ENCODE data around the gene ARL15.

The ARL15 gene

DNA sequence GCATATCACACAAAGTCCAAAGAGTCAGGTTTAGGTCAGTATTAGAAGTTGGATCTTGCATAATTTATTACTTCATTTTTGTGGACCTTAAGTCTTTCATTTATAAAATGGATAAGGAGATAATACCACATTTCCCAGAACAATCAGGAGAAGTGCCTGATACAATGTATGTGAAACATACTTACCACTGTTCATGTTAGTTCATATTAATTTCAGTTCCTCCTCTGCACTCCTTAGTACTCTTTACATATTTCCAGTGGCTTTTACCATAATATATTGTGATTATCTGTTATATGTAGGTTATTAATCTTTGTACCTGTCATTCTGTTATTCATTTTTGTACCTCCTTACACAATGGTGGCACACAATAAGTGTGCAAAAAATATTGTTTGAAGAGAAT lies 214.4 kb downstream of the ARL15 start:
- peaks cover 5% of the 10 kb centered on the region; the same call in 1 of the 2 replicates for H3K27me3 ChIP-seq (ENCODE audit: low read depth, low read length)
- H3K9ac ChIP-seq (ENCODE audit: low read length): no peak overlapping the region
- no peaks in the 10 kb centered on the region for H4K20me1 ChIP-seq (ENCODE audit: insufficient read depth, low read length)
- H3K36me3 ChIP-seq (replicated peaks; ENCODE audit: low read depth, low read length): no peaks in the 10 kb centered on the region
- H3K27ac ChIP-seq (ENCODE audit: low read length): no peak overlapping the region
- peaks cover 7% of the 10 kb centered on the region; the same call in 1 of the 2 replicates for H3K4me1 ChIP-seq (ENCODE audit: low read length)
- H3K4me2 ChIP-seq (ENCODE audit: low read length): no peak overlapping the region
- no peak overlapping the region for H3K4me3 ChIP-seq (ENCODE audit: low read length)
- H2AFZ ChIP-seq (ENCODE audit: low read depth, low read length): no peak overlapping the region
- H3K9me3 ChIP-seq (ENCODE audit: insufficient read depth, low read length): no peaks in the 10 kb centered on the region
- no peaks in the 10 kb centered on the region for H3K79me2 ChIP-seq (ENCODE audit: low read length)
- no peak for TF ChIP-seq EZH2phosphoT487 (IDR thresholded peaks at IDR 0.05; ENCODE audit: low read depth)
- TF ChIP-seq, protein P1, sequence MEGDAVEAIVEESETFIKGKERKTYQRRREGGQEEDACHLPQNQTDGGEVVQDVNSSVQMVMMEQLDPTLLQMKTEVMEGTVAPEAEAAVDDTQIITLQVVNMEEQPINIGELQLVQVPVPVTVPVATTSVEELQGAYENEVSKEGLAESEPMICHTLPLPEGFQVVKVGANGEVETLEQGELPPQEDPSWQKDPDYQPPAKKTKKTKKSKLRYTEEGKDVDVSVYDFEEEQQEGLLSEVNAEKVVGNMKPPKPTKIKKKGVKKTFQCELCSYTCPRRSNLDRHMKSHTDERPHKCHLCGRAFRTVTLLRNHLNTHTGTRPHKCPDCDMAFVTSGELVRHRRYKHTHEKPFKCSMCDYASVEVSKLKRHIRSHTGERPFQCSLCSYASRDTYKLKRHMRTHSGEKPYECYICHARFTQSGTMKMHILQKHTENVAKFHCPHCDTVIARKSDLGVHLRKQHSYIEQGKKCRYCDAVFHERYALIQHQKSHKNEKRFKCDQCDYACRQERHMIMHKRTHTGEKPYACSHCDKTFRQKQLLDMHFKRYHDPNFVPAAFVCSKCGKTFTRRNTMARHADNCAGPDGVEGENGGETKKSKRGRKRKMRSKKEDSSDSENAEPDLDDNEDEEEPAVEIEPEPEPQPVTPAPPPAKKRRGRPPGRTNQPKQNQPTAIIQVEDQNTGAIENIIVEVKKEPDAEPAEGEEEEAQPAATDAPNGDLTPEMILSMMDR (IDR thresholded peaks at IDR 0.05; ENCODE audit: low read depth, low read length): no peak

DNA sequence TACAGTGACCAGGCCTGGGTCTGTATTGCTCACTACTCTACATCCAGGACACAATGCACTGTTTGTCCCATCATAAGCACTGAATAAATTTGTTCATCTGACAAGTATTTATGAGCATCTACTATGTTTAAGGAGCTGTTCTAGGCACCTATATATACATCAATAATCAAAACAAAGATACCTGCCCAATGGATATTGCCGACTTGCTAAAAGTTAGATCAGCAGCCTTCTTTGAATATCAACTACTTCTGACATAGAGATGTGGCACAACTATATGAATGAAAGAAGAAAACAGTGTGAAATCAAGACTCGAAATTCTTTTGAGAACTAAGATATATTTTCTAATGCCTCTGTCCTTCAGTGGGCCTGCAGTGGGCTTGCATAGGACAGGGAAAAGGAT lies 215.7 kb downstream of the ARL15 start:
- no peak overlapping the region for H2AFZ ChIP-seq (ENCODE audit: low read depth, low read length)
- H3K9ac ChIP-seq (ENCODE audit: low read length): no peak overlapping the region
- H3K79me2 ChIP-seq (ENCODE audit: low read length): no peaks in the 10 kb centered on the region
- peaks cover 5% of the 10 kb centered on the region; the same call in 1 of the 2 replicates for H3K27me3 ChIP-seq (ENCODE audit: low read depth, low read length)
- H3K4me2 ChIP-seq (ENCODE audit: low read length): no peak overlapping the region
- peaks cover 7% of the 10 kb centered on the region; the same call in 1 of the 2 replicates for H3K4me1 ChIP-seq (ENCODE audit: low read length)
- no peaks in the 10 kb centered on the region for H3K36me3 ChIP-seq (replicated peaks; ENCODE audit: low read depth, low read length)
- H3K9me3 ChIP-seq (ENCODE audit: insufficient read depth, low read length): no peaks in the 10 kb centered on the region
- no peak overlapping the region for H3K4me3 ChIP-seq (ENCODE audit: low read length)
- H3K27ac ChIP-seq (ENCODE audit: low read length): no peak overlapping the region
- no peaks in the 10 kb centered on the region for H4K20me1 ChIP-seq (ENCODE audit: insufficient read depth, low read length)
- TF ChIP-seq EZH2phosphoT487 (IDR thresholded peaks at IDR 0.05; ENCODE audit: low read depth): no peak
- TF ChIP-seq, protein P1 (IDR thresholded peaks at IDR 0.05; ENCODE audit: low read depth, low read length): no peak

DNA sequence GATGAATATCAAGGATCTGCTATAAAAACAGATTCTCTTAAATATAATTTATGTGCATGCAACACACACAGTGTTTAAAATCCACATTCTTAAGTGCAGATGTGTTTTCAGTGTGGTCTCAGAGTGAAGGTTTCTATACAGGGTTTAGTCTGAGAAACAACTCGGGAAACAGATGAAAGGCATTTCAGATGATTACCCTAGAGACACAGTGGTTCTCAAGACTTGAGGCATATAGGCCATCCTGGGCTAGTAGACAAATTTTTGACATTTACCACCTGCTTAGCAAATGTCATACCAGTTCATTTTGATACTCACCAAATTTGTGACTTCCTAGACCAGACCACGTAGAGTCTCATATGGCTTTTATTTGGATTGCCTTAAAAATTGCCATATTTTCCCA lies 216.5 kb downstream of the ARL15 start:
- Histone ChIP-seq H2AFZ (ENCODE audit: low read depth, low read length) (no peak overlapping the region), H3K9ac (ENCODE audit: low read length) (no peak overlapping the region), H3K4me3 (ENCODE audit: low read length) (no peak overlapping the region), H3K4me2 (ENCODE audit: low read length) (no peak overlapping the region), H3K27me3 (ENCODE audit: low read depth, low read length) (peaks cover 2% of the 10 kb centered on the region; the same call in 1 of the 2 replicates), H3K27ac (ENCODE audit: low read length) (no peak overlapping the region), H3K4me1 (ENCODE audit: low read length) (peaks cover 4% of the 10 kb centered on the region; the same call in 1 of the 2 replicates), H3K9me3 (ENCODE audit: insufficient read depth, low read length) (no peaks in the 10 kb centered on the region), H3K36me3 (replicated peaks; ENCODE audit: low read depth, low read length) (no peaks in the 10 kb centered on the region), H4K20me1 (ENCODE audit: insufficient read depth, low read length) (no peaks in the 10 kb centered on the region), H3K79me2 (ENCODE audit: low read length) (no peaks in the 10 kb centered on the region)
- TF ChIP-seq, protein P1 (IDR thresholded peaks at IDR 0.05; ENCODE audit: low read depth, low read length): no peak
- no peak for TF ChIP-seq EZH2phosphoT487 (IDR thresholded peaks at IDR 0.05; ENCODE audit: low read depth)

DNA sequence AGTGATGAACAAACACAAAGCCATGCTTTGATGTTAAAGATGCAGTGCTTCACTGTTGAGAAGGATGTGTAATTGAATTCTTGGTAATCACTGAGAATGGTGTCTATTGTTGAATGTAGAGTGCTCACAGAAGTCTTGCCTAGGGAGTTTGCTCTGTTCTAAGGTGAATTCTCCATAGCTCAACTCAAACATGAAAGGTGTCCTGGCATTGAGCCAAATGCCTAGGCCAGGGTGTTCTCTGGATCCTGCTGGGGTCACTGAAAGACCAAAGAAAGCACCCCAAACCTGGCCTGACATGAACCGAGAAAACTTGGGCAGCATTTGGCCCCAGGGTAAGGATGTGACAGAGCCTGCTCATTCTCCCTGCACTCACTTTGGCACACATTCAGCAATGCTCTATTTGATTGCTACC lies 217.3 kb downstream of the ARL15 start:
- H4K20me1 ChIP-seq (ENCODE audit: insufficient read depth, low read length): no peaks in the 10 kb centered on the region
- no peaks in the 10 kb centered on the region for H3K27me3 ChIP-seq (ENCODE audit: low read depth, low read length)
- no peaks in the 10 kb centered on the region for H3K79me2 ChIP-seq (ENCODE audit: low read length)
- no peak overlapping the region for H3K27ac ChIP-seq (ENCODE audit: low read length)
- no peak overlapping the region for H3K9ac ChIP-seq (ENCODE audit: low read length)
- peaks cover 4% of the 10 kb centered on the region; the same call in 1 of the 2 replicates for H3K4me1 ChIP-seq (ENCODE audit: low read length)
- H3K4me2 ChIP-seq (ENCODE audit: low read length): no peak overlapping the region
- no peak overlapping the region for H3K4me3 ChIP-seq (ENCODE audit: low read length)
- H2AFZ ChIP-seq (ENCODE audit: low read depth, low read length): no peak overlapping the region
- no peak for TF ChIP-seq EZH2phosphoT487 (IDR thresholded peaks at IDR 0.05; ENCODE audit: low read depth)
- TF ChIP-seq, protein P1 (IDR thresholded peaks at IDR 0.05; ENCODE audit: low read depth, low read length): no peak
- no peaks in the 10 kb centered on the region for H3K36me3 ChIP-seq (replicated peaks; ENCODE audit: low read depth, low read length)
- no peaks in the 10 kb centered on the region for H3K9me3 ChIP-seq (ENCODE audit: insufficient read depth, low read length)

All from OCI-LY3 (cell line).